HepG2 (cell line): ENCODE data around the gene ABCA2. TPM values are rescaled to one million over a fixed set of nuclear protein-coding genes. Genes with fewer than 3 reads are reported as not detected.

Source experiments
- GLI4 ChIP-seq: sonication (generic); formaldehyde crosslinking; IDR thresholded peaks from 2 replicates; pipeline ENCODE4 v1.5.1; 2020; ENCODE audit warnings: missing genetic modification reagents, mild to moderate bottlenecking, moderate library complexity, borderline replicate concordance
- KAT7 ChIP-seq: IDR thresholded peaks from 2 replicates; pipeline ENCODE4 v1.6.1; 2018; ENCODE audit warnings: borderline replicate concordance, missing compliant biosample characterization
- NFE2L2 ChIP-seq: fragments of 150-350 bp; IDR thresholded peaks from 2 replicates; pipeline ENCODE4 v1.6.1; 2014; ENCODE audit warnings: low read length
- PRPF4 ChIP-seq: fragments of 200-400 bp; formaldehyde crosslinking; IDR thresholded peaks from 2 replicates; pipeline ENCODE4 v1.6.1; 2016; ENCODE audit warnings: low read length, low read depth; ENCODE audit not compliant: poor library complexity, severe bottlenecking
- SP5 ChIP-seq: IDR thresholded peaks from 2 replicates; pipeline ENCODE4 v1.6.1; 2016; ENCODE audit warnings: low read depth, borderline replicate concordance
- ZFP62 ChIP-seq: sonication (generic); formaldehyde crosslinking; IDR thresholded peaks from 2 replicates; pipeline ENCODE4 v1.4.0; 2020; ENCODE audit warnings: missing genetic modification reagents
- ZNF569 ChIP-seq: sonication (generic); formaldehyde crosslinking; IDR thresholded peaks from 2 replicates; pipeline ENCODE4 v1.5.0; 2020; ENCODE audit warnings: mild to moderate bottlenecking, missing genetic modification reagents, moderate library complexity, borderline replicate concordance
- ZNF7 ChIP-seq: IDR thresholded peaks from 2 replicates; pipeline ENCODE4 v1.6.1; 2016; ENCODE audit warnings: missing biosample characterization, missing genetic modification reagents
- polyA plus RNA-seq, 8 experiments: library from polyadenylated mRNA; depleted of rRNA in 3 of 8; stranded (reverse) in 7 of 8; unstranded in 1 of 8; fragments of >200 nt; fragmentation: Illumina TruSeq in 4 of 8; extraction: Trizol in 4 of 8; gene quantifications; 2 replicates each; pipeline versions ENCODE4 v1.2.1 to v1.2.3, GENCODE V29; 2011 to 2016; ENCODE audit warnings: low read depth in 4 of 8, missing spikeins in 1 of 8, mixed read lengths in 1 of 8; ENCODE audit not compliant: insufficient read depth in 1 of 8
- total RNA-seq, 5 experiments: library from RNA; depleted of rRNA; stranded (reverse); fragments of >200 nt; fragmentation: Illumina TruSeq; extraction: Trizol; gene quantifications; 2 replicates each; pipeline ENCODE4 v1.2.3, GENCODE V29; 2016; ENCODE audit warnings: low read depth in 1 of 5
- TF ChIP-seq, protein P1 (sequence below): sonication (generic); formaldehyde crosslinking; IDR thresholded peaks from 2 replicates; pipeline ENCODE4 v1.5.1; 2020; ENCODE audit warnings: missing genetic modification reagents, mild to moderate bottlenecking, borderline replicate concordance
- TF ChIP-seq, protein P2 (sequence below): sonication (generic); formaldehyde crosslinking; IDR thresholded peaks from 2 replicates; pipeline ENCODE4 v1.8.0; 2022; ENCODE audit warnings: missing genetic modification reagents, mild to moderate bottlenecking, borderline replicate concordance
- TF ChIP-seq, protein P3 (sequence below): IDR thresholded peaks from 2 replicates; pipeline ENCODE4 v1.6.1; 2012; ENCODE audit warnings: inconsistent platforms
- TF ChIP-seq, protein P4 (sequence below): sonication (generic); formaldehyde crosslinking; IDR thresholded peaks from one replicate; pipeline ENCODE4 v1.5.1; 2020; ENCODE audit warnings: mild to moderate bottlenecking, missing genetic modification reagents; ENCODE audit errors: not compliant biosample characterization
- TF ChIP-seq, protein P5 (sequence below): sonication (generic); formaldehyde crosslinking; IDR thresholded peaks from 2 replicates; pipeline ENCODE4 v1.4.0; 2020; ENCODE audit warnings: missing genetic modification reagents

The ABCA2 gene
- total and polyA plus RNA-seq, 2 of the 13 experiments (the other 11 are each of a cell fraction or from before 2014, with no cell fraction given): 2.9 to 19.2 TPM

DNA sequence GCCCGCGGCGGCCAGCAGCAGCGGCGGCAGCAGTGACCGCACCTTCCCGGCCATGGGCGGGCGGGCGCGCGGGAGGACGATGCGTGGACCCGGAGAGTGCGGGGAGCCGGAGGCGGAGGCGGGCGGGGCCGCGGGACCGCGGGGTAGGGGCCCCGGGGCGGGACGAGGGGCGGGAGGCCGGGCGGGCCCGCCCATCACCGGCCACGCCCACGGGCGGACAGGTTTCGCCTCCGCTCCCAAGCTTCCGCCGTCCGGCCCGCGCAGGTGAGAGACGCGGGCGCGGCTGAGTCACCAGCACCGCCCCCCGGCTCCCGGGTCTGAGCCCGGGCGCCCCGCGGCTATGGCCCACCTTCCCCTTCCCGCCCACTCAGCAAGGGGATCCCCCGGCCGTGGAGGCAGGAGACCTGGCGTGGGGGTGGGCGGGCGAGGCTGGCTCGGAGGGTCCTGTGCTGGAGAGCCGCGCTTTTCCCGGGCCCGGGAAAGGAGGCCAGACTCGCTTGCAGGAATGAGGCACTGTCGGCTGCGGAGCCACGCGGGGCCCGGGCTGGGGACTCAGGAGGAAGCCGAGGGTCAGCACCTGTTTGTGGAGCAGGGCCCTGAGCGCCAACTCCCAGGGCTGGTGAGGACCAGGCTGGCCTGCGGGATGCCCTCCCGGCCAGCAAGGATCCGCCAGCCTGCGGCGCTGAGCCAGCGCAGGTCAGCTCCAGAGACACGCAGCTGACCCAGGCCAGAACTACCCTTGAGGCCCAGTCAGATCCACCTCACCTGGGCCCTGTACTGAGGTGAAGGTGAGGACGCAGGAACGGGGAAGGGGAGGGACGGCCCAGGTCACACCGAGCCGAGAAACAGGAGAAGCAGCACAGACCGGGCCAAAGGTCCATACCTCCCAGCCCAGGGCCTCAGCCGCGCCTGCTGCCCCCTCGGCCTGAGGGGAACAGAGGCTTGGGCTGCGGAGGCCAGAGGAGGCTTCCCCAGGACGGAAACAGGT is 26.2 kb upstream of the ABCA2 start, which contains the start of gene ENTPD2 (continued):
- TF ChIP-seq SP5 (CRISPR knock-in tag): 0 out of 2 replicates have a peak, but pooled peaks have one; percentile 46
- no peak for TF ChIP-seq GLI4 (CRISPR knock-in tag)
- no peak for TF ChIP-seq ZFP62
- TF ChIP-seq ZNF569: no peak
- TF ChIP-seq, protein P1, sequence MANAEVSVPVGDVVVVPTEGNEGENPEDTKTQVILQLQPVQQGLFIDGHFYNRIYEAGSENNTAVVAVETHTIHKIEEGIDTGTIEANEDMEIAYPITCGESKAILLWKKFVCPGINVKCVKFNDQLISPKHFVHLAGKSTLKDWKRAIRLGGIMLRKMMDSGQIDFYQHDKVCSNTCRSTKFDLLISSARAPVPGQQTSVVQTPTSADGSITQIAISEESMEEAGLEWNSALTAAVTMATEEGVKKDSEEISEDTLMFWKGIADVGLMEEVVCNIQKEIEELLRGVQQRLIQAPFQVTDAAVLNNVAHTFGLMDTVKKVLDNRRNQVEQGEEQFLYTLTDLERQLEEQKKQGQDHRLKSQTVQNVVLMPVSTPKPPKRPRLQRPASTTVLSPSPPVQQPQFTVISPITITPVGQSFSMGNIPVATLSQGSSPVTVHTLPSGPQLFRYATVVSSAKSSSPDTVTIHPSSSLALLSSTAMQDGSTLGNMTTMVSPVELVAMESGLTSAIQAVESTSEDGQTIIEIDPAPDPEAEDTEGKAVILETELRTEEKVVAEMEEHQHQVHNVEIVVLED (CRISPR knock-in tag): no peak
- TF ChIP-seq NFE2L2: no peak
- TF ChIP-seq, protein P2, sequence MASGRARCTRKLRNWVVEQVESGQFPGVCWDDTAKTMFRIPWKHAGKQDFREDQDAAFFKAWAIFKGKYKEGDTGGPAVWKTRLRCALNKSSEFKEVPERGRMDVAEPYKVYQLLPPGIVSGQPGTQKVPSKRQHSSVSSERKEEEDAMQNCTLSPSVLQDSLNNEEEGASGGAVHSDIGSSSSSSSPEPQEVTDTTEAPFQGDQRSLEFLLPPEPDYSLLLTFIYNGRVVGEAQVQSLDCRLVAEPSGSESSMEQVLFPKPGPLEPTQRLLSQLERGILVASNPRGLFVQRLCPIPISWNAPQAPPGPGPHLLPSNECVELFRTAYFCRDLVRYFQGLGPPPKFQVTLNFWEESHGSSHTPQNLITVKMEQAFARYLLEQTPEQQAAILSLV (CRISPR knock-in tag): no peak
- no peak for TF ChIP-seq ZNF7 (CRISPR knock-in tag)
- no peak for TF ChIP-seq PRPF4
- TF ChIP-seq, protein P3, sequence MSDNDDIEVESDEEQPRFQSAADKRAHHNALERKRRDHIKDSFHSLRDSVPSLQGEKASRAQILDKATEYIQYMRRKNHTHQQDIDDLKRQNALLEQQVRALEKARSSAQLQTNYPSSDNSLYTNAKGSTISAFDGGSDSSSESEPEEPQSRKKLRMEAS: no peak
- no peak for TF ChIP-seq KAT7
- TF ChIP-seq, protein P4, sequence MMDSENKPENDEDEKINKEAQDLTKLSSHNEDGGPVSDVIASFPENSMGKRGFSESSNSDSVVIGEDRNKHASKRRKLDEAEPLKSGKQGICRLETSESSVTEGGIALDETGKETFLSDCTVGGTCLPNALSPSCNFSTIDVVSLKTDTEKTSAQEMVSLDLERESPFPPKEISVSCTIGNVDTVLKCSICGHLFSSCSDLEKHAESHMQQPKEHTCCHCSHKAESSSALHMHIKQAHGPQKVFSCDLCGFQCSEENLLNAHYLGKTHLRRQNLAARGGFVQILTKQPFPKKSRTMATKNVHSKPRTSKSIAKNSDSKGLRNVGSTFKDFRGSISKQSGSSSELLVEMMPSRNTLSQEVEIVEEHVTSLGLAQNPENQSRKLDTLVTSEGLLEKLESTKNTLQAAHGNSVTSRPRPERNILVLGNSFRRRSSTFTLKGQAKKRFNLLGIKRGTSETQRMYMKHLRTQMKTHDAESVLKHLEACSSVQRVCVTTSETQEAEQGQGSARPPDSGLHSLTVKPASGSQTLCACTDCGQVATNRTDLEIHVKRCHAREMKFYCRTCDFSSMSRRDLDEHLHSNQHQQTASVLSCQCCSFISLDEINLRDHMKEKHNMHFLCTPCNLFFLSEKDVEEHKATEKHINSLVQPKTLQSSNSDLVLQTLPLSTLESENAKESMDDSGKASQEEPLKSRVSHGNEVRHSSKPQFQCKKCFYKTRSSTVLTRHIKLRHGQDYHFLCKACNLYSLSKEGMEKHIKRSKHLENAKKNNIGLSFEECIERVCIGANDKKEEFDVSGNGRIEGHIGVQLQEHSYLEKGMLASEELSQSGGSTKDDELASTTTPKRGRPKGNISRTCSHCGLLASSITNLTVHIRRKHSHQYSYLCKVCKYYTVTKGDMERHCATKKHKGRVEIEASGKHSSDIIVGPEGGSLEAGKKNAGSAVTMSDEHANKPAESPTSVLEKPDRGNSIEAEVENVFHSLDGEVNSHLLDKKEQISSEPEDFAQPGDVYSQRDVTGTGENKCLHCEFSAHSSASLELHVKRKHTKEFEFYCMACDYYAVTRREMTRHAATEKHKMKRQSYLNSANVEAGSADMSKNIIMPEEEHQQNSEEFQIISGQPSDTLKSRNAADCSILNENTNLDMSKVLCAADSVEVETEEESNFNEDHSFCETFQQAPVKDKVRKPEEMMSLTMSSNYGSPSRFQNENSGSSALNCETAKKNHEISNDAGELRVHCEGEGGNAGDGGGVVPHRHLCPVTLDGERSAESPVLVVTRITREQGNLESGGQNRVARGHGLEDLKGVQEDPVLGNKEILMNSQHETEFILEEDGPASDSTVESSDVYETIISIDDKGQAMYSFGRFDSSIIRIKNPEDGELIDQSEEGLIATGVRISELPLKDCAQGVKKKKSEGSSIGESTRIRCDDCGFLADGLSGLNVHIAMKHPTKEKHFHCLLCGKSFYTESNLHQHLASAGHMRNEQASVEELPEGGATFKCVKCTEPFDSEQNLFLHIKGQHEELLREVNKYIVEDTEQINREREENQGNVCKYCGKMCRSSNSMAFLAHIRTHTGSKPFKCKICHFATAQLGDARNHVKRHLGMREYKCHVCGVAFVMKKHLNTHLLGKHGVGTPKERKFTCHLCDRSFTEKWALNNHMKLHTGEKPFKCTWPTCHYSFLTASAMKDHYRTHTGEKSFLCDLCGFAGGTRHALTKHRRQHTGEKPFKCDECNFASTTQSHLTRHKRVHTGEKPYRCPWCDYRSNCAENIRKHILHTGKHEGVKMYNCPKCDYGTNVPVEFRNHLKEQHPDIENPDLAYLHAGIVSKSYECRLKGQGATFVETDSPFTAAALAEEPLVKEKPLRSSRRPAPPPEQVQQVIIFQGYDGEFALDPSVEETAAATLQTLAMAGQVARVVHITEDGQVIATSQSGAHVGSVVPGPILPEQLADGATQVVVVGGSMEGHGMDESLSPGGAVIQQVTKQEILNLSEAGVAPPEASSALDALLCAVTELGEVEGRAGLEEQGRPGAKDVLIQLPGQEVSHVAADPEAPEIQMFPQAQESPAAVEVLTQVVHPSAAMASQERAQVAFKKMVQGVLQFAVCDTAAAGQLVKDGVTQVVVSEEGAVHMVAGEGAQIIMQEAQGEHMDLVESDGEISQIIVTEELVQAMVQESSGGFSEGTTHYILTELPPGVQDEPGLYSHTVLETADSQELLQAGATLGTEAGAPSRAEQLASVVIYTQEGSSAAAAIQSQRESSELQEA: no peak
- TF ChIP-seq, protein P5, sequence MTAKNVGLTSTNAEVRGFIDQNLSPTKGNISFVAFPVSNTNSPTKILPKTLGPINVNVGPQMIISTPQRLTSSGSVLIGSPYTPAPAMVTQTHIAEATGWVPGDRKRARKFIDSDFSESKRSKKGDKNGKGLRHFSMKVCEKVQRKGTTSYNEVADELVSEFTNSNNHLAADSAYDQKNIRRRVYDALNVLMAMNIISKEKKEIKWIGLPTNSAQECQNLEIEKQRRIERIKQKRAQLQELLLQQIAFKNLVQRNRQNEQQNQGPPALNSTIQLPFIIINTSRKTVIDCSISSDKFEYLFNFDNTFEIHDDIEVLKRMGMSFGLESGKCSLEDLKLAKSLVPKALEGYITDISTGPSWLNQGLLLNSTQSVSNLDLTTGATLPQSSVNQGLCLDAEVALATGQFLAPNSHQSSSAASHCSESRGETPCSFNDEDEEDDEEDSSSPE (CRISPR knock-in tag): peak; percentile 72; the same call in 1 of the 2 replicates
